ENCODE results near the gene OSCP1.
"Not testable (repeated sequence)": the region's sequence is repeated elsewhere in the genome, so short reads cannot be mapped to it uniquely, and the experiment has no call there.

The OSCP1 gene, protein sequence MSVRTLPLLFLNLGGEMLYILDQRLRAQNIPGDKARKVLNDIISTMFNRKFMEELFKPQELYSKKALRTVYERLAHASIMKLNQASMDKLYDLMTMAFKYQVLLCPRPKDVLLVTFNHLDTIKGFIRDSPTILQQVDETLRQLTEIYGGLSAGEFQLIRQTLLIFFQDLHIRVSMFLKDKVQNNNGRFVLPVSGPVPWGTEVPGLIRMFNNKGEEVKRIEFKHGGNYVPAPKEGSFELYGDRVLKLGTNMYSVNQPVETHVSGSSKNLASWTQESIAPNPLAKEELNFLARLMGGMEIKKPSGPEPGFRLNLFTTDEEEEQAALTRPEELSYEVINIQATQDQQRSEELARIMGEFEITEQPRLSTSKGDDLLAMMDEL

DNA sequence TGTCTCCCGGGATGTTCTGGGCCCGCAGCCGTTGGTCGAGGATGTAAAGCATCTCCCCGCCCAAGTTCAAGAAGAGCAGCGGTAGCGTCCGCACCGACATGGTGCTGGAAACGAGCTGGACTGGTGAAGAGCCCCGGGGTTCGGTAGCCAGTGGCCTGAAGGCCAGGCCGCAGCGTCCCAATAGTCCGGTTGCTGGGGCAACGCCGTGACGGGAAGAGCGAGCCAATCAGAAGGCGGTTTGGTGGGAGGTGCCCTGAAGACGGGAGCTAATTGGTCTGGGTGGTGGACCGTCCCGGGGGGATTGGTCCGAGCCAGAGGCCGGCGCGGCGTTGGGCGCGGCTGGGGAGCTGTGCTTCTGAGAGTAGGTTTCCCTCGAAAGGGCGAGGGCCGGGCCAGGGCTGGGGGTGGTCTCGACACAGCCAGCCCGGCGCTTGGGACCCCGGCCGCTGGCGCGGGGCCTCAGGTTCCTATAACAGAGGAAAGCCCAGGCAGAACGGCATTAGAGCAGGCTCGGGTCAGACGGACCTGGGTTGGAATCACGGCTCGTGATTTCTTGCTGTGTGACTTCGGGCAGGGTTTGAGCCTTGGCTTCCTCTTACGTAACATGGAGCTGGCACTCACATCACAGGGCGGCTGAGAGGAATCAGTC lies at the start of gene OSCP1:
OSCP1 (minus strand) TSS at position 182 of the 649 bp plus-strand sequence; CDS start at position 100, 82 bp downstream.
- peak; percentile 82 for DNase-seq

DNA sequence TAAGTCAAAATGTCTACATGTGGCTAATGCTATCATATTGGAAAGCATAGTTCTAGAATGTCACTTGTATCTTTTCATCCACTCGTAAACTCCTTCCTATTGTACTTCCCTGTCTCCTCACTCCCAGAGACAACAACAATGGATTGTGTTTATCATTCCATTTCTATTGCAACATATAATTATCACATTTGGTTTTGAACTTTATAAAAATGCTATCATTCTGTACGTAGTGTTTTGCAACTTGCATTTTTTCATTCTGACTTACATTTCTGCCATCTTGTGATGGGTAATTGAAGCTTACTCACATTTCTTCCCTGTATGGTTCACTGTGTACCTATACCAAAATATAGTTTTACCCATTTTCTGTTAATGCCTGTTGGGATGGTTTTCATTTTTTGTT lies 47.0 kb upstream of the OSCP1 start:
- DNase-seq, result no peak

DNA sequence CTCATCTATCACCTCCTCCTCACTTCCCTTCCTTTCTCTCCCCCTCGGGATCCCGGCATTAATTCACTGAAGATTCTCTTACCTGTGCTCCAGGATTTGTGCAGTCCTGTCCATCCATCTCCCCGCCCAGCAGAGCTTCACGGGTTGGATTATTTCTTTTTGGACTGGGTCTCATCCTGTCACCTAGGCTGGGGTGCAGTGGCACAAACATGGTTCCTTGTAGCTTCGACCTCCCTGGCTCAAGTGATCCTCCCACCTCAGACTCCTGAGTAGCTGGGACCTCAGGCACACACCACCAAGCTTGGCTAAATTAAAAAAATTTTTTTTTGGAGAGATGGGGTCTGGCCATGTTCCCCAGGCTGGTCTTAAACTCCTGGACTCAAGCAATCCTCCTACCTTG lies 44.7 kb upstream of the OSCP1 start:
- no peak for DNase-seq

DNA sequence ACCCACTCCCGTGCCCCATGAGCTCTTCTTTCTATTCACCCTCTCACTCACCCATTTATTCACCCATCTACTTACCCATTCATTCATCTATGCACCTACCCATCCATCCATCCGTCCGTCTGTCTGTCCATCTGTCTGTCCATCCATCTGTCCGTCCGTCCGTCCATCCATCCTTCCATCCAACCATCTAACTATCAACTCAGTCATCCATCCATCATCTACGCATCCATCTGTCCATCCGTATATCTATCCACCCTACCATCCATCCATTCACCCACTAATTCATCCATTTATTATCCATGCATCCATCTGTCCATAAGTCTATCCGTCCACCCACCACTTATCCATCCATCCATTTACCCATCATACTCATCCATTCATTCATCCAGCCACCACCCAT lies 43.3 kb upstream of the OSCP1 start:
- DNase-seq, result no peak

DNA sequence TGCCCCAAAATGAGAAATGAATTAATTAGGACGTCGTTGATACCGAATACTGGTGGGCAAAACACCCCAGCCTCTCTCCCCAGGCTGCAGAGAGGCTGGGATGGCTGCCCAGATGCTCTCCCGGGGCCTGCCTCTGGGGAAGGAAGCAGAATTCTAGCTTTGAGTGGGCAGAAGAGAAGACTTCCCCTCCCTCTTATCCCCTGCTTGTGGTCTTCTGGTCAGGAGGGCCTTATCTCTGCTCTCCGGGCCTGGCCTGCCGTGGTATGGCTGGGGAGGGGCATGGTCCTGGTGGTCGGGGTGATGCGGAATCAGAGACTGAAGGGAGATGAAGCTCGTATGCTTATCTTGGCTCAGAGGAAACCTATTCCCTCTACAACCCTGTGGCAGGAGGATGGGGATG lies 42.2 kb upstream of the OSCP1 start:
- no peak for DNase-seq

DNA sequence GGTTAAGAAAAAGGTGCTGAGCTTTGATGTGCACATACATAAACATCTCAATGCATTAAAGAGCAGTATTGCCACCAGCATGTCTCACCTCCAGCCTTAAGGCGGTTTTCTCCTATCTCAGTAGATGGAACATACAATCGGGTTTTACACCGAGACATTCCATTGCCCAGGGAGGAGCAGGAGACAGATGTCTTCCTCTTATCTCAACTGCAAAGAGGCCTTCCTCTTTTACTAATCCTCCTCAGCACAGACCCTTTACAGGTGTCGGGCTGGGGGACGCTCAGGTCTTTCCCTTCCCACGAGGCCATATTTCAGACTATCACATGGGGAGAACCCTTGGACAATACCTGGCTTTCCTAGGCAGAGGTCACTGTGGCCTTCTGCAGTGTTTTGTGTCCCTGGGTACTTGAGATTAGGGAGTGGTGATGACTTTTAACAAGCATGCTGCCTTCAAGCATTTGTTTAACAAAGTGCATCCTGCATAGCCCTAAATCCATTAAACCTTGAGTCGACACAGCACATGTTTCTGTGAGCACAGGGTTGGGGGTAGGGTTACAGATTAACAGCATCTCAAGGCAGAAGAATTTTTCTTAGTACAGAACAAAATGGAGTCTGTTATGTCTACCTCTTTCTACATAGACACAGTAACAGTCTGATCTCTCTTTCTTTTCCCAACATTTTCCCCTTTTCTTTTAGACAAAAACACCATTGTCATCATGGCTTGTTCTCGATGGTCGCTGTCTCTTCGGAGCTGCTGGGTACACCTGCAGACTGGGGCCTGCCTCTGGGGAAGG lies 39.2 kb upstream of the OSCP1 start:
- DNase-seq, result not testable (repeated sequence)

DNA sequence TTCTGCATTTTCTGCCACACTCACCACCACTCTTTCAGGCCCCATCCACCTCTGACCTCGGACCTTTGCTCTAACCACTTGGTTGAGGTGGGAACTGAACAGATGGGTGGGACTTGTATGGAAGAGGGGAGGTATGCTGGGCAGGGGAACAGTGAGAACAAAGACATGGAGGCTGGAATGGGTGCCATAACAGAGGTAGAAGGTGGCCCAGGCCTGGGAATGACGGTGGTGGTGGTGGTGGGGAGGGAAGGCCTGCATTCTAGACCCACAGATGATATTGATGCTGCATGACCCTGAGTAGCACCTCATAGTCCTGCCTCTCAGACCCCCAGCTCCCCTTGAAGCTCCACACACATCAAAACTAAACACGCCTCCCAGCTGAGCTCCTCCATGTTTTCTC lies 37.7 kb upstream of the OSCP1 start:
- no peak for DNase-seq

DNA sequence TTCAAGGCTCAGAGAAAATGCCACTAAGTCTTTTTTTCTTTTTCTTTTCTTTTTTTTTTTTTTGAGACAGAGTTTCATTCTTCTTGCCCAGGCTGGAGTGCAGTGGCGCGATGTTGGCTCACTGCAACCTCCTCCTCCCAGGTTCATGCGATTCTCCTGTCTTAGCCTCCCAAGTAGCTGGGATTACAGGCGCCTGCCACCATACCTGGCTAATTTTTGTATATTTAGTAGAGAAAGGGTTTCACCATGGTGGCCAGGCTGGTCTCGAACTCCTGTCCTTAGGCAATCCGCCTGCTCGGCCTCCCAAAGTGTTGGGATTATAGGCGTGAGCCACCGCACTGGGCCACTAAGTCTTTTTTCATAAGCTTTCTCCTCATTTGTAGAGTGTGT lies 37.1 kb upstream of the OSCP1 start:
- DNase-seq, result not testable (repeated sequence)

DNA sequence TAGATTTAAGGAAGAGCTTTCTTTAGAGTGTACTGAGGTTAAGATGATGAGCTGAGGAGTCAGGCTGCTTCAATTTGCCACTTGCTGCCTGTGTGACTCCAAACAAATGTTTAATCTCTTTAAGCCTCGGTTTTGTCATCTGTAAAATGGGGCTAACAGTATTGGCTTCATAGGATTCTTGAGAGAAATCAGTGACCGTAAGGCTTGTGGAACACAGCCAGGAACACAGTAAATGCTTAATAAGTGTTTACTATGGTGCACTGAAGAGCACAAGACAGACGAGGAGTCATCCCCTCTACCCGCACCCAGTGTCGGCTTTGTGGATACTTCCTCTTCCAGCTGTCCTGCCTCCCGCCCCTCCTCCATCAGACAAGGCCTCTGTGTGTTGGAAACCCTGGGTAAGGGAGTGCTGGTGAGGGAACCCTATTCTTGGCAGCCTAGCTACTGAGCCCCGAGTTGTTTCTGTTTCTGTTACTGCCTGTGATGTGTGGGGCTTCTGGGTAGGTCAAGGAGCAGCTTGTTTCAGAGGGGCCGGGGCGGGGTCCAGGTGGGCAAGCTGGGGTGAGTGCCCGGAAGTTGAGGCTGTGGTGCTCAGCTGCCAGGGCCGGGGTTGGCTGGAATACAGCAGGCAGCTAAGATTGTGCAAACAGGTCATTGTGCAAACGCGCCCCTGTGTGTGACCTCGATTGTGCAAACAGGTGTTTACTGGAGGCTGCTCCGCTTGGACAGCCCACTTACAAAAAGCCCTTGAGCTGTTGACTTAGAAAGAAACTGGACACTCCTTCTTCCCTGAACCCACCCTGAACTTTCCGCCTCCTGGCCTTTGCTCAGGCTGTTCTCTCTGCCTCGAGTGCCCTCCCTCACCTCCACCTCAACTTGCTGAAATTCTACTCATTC lies 36.4 kb upstream of the OSCP1 start:
- no peak for DNase-seq

DNA sequence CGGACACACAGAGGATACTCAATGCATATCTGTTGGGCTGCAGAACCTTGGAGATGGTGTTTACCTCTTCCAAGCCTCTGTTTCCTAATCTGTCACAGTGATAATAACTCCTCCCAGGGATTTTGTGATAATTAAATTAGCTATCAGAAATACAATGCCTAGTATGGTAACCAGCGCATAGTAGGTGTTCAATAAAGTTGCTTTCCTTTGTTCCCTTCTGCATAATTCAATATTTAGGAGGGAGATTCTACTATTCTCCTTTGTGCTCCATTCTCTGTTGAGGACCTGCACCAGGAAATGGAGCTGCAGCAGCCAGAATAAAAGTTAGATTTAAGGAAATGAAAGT lies 35.8 kb upstream of the OSCP1 start:
- no peak for DNase-seq

DNA sequence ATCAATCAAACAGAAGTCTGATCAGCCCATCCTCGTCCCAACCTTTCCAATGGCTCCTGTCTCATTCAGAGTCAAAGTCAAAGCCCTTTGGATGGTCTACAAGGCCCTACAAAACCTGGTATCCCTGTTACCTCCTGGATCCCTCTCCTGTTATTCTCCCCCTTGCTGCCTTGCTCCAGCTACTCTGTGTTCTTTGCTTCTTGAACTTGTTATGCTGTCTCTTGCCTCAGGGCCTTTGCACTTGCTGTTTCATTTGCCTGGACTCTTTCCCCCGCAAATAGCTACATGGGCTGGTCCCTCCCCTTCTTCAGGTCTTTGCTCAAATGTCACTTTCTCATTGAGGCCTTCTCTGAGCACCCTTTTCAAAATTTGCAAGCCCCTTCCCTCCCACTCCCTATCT lies 33.8 kb upstream of the OSCP1 start:
- no peak for DNase-seq

DNA sequence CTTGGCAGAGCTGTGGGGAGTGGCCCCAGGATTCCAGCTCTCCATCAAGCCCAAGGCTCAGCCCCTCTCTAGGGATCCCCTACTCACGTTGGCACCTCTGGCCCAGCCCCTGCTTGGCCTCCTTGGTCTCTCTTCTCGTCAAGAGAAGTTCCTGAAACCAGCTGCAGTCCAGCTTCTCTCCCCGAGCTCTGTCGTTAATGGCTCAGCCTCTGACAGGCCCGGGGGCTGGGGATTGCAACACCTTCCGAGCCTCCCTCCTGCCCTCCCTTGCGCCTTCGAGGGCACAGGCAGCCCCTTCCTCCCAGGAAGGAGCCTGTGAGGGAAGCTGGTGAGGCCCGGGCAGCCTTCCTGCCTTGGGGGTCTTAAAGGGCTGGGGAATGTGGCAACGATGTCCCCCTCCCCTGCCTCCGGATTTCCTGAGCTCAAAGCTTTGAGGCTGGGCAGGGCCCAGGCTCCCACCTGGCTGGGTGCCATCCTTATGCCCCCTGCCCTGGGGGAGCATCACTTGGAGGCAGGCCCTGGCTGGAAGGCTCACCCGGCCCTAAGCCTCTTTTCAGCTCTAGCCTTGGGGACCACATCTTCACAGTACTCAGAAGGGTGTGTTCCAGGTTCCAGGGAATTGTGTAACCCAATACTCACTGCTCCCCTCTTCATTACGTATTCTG lies 32.6 kb upstream of the OSCP1 start, which contains the start of gene CSF3R:
CSF3R (minus strand) TSS at position 190 of the 665 bp plus-strand sequence. CDS start 3,417 bp downstream, outside the sequence.
- no peak for DNase-seq

DNA sequence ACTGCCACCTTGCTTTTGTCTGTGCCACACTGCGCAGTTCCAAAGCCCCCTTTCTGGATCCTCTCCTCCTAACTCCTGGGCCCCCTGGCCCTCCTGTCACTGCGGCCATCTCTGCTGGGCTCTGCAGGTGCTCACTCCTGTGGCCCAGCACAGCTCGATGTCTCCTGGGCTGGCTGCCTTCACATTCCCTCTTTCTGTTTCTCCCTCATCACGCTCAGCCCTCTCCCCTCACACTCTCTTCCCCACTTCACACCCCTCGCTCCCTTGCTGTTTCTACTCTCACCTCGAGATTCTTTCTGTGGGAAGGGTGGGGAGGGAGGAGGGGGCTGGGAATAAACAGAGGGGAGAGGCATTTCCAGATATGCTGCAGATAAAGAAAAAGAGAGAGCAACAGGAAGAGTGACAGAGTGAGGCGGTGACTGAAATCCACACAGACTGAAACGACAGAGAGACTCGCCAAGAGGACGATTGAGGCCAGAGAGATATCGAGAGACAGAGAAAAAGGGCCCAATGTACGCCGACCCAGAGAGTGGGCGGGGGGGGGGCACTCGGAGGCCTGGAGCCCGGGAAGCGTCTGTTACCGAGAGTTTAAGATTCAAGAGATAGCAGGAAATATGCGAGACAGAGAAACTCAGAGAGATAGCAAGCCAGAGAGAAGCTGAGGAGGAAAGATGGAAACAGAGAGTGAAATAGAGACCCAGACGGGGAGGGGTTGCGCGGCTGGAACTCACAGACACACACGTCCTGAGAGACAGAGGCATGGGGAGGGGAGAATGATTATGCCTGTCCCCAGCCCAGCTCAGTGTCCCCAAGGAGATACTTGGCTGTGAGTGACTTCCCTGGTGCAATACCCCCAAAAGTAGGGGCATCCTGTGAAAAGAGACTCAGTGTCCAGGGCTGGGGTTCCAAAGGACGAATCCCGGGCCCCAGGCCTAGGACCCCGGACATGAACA lies 31.8 kb upstream of the OSCP1 start:
- no peak for DNase-seq

DNA sequence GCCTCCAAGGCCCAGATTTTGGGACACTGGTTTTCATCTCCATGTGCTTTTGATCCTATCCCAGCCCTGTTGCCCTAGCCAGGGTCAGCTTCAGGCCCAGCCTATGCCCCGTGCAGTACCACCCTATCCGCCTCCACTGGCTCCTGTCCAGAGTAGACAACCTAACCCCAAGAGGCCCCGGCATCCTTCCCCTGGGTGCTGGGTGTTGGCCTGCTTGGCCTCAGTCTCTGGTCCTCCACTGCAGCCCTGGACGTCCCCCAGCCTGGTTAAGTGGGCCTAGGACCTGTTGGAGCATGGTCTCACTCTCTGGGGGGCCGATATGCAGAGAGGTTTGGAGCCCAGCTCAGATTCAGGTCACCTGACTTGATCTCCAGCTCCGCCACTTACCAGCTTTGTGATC lies 30.8 kb upstream of the OSCP1 start:
- DNase-seq, result no peak

DNA sequence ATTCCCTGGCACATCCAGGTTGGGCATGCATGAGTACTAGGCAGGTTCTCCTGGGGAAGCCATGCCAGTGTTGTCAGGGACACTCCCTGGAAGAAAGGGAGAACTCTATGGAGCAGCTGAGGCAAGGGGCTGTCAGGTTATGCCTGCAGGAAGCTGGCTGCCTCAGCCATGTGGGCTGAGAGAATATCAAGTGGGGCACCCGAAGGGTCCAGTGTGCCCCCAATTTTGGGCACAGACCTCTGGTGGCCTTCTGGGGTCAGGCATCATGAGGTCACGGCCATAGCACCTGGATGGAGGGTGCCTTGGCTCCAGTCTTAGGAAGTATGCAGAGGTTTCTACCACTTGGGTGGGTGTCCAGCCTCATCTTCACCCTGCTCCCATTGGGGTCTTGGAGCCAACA lies 29.9 kb upstream of the OSCP1 start:
- no peak for DNase-seq

DNA sequence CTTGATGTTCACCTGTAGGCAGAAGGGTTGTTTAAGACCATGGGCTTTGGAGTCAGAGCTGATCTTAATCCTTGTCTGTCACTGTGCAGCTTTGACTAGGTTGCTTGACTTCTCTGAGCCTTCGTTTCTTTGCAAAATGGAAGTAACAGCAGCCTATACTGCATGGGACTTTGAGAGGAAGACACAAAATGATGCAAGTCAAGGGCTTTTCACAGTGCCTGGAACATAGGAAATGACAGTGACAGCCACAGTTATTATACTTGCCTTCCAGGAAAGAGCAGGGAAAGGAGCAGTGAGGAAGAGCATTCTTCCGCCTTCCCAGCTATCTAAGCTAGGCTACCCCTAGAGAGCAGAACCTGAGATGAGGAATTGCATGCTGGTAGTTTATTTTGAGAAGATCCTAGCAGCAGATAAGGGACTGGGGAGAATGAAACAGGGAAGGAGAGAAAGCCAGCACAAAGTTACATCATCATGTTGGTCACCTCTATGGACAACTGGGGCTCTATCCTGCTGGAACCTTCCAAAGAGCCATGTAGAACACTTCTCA lies 29.3 kb upstream of the OSCP1 start:
- no peak for DNase-seq

DNA sequence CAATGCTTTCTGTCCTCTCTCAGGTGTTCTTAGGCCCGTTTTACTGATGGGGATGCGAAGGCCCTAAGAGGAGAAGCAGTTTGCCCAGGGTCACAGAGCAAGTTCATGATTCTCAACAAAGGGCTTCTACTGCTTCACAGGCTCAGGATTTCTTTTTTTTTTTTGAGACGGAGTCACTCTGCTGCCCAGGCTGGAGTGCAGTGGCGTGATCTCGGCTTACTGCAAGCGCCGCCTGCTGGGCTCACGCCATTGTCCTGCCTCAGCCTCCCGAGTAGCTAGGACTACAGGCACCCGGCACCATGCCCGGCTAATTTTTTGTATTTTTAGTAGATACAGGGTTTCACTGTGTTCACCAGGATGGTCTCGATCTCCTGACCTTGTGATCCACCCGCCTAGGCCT lies 27.4 kb upstream of the OSCP1 start:
- DNase-seq, result not testable (repeated sequence)

DNA sequence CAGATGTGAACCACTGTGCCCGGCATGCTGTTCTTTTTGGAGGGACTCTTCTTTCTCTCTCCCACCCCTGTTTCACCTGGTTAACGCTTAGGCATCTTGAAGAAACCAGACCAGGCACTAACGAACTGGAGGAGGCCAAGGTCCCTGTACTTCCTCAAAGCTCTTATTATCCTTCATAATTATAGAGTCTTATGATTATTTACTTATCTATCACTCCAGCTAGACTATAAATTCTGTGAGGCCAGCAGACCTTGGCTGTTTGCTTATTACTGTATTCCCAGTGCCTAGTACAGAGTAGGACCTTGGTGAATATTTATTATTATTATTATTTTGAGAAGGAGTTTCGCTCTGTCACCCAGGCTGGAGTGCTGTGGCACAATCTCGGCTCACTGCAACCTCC lies 26.7 kb upstream of the OSCP1 start:
- DNase-seq, result no peak

DNA sequence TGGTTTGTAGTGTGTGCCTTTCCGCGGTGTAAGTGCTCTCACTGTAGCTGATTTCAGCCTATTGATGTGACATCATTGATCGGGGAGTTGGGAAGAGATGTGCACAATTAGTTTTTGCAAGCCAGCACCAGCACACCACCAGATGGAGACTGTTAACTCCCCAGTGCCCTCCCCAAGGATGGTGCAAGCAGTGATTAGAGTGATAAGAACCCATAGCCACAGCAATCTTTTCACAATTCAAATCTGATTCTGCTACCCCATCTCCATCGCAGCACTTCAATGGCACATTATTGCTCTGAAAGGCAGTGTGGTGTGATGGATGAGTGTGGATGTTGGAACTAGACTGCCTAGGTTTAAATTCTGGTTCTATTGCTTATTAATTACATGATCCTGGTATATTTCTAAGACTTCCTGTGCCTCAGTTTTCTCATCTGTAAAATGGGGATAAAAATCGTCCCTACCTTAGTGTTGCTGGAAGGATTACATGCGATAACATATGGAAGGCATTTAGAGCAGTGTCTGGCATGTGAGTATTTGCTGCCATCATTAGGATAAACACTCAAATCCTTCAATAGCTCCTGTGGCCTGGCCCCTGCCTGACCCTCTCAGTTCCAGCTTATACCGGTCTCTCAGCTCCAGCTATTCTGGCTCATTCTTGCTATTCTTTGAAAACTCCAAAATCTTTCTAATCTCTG lies 25.8 kb upstream of the OSCP1 start:
- no peak for DNase-seq

DNA sequence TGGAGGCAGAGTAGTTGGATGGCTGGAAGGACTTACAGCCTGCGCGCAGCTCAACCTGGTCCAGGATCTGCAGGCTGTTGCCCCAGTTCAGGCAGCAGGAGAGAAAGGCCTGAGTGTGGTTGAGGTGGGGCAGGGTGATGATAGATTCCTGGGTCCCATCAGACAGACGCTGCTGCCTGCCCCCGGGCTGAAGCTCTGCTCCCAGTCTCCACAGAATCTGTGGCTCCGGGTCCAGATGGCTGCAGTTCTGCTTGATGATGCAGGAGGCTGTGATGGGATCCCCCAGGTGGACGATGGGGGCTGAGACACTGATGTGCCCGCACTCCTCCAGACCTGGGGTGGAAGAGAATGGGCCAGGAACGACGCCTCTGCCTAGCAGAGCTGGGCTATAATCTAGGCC lies 25.1 kb upstream of the OSCP1 start:
- DNase-seq, result no peak
